NCI-H748 treated with DMSO at 0.1 percent for 48 hours (cell line): ENCODE results near the gene FNDC8.
"Not testable (repeated sequence)": the region's sequence is repeated elsewhere in the genome, so short reads cannot be mapped to it uniquely, and the experiment has no call there.

ENCODE experiments used
- DNase-seq: peaks from one replicate; lab custom pipeline; 2025; lab: John Stamatoyannopoulos, UW

FNDC8 gene

GRCh38 chr17:35121315-35121714 is at the start of gene FNDC8:
Gene FNDC8, plus strand, starts transcription at chr17:35121615. Its CDS starts 79 bp downstream, at chr17:35121694.
- no peak for DNase-seq

DNA sequence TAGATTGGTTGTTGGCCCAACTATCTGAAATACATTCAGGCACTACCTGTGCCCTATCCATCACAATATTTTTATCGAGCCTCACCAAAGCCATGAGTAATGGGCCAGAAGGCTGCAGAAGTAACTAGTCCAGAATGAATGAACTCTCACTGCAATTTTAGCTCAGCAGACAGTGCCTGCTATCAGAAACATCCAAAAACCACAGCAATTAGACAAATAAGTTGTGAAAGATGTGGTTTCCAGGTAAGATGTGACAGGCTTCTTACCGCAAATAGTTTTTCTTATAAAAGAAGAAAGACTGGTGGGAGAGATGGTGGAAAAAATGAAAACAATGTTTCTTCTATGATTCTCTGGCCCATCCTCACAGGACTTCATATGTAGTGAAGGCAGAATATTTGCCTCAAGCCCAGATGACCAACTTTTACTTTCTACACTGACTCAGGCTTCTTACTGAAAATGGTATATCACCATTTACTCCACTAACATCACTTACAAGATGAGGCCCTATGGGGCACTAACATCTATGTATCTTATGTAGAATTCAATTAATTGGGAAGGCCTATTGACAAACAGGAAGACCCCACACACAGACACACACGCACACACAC is 48.1 kb upstream of the FNDC8 start:
- no peak for DNase-seq

DNA sequence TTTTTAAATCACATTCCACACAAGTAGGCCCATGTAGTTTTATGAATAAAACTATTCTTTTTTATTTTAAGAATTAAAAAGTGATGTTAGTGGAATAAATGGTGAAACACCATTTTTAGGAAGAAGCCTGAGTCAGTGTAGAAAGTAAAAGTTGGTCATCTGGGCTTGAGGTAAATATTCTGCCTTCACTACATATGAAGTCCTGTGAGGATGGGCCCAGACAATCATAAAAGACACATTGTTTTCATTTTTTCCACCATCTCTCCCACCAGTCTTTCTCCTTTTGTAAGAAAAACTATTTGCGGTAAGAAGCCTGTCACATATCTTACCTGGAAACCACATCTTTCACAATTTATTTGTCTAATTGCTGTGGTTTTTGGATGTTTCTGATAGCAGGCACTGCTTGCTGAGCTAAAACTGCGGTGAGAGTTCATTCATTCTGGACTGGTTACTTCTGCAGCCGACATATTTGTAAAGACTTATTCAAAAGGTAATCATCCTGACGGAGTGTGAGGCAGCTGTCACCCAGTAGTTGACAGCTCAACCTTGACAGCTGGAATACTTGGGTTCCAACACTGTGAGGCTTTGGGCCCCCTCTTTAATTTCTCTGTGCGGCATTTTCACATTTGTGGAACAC is 47.3 kb upstream of the FNDC8 start:
- no peak for DNase-seq

- no peak for DNase-seq
Measured at GRCh38 chr17:35074711-35075707, 46.4 kb upstream of the FNDC8 start.

DNA sequence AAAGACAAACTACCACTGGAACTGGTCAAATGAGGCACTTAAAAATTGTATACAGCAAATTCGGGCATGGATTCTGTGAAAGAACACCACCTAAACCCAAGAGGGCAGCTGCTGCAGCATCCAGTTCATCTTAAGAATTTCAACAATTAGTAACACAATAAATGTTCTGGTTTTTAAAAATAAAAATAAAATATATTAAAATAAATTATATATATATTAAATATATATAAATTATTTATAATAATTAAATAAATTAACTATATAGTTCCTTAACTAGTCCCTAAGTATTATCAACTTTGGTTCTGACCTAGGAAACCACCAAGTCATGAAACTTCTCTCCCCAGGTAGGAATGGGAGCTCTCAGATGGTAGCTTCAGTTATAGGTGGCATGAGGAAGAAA is 44.5 kb upstream of the FNDC8 start:
- no peak for DNase-seq

GRCh38 chr17:35079547-35080423 is 41.6 kb upstream of the FNDC8 start:
- no peak for DNase-seq

DNA sequence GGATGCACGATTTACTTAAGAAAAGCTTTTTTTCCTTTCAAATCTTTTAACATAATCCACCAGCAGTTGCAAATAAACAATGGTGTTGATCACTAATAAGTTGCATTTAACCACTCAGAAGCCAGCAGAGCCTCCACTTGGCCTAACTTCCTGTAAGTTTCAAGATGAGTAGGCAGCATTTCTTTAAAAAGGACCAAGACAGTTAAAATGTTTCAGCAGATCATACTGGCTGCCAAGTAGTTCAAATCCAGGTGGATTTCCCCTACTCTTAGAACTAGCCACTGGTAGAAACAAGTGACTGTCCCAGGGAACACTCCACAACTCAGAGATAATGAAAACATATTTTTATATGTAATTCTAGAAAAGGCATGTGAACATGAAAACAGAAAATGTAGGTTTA is 40.9 kb upstream of the FNDC8 start:
- DNase-seq, result no peak

GRCh38 chr17:35081638-35082037 is 39.8 kb upstream of the FNDC8 start:
- DNase-seq, result no peak

DNA sequence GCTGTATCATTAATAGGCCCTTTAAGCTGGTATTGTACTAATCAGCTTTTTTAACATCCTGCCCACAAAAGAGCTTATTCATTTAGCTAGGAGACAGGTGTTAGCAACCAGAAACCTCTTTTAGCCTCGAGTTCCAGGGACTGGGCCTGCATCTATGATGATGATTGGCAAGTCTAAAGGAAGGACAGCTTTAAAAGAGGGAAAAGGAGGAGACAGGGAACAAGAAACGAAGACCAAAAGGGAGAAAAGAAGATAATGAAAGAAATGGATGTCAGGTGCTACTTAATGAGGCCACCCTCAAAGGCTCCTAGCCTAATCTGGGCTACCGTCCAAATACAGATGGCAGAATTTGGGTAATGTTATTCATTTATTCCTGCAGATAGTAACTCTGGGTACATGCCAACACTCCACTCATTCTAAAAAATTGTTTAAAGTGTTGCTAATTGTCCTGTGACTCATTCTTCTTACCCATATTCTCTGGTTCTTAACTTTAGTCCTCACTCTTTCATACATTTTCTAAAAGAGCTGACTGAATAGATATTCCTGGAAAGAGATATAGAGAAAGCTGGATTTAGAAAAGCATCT is 39.2 kb upstream of the FNDC8 start:
- no peak for DNase-seq

DNA sequence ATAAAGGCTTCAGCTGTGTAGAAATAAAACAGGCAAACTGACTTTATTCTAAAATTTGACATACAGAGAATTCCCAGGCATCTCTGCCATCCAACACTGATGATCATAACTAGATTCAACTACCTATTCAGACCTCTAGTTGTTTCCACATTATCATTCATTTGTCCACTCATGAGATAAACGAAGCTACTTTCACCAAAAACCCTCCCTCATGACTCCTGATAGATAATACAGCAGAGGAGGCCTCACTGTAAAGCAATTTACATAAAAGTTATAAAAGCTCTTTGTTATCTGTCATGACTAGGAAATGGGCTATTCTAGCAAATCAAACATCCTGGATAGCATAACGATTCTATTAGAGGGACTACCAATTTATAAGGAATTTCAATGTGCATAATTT is 38.3 kb upstream of the FNDC8 start:
- DNase-seq, result no peak

- DNase-seq, result no peak
Measured at GRCh38 chr17:35084987-35085386, 36.4 kb upstream of the FNDC8 start.

DNA sequence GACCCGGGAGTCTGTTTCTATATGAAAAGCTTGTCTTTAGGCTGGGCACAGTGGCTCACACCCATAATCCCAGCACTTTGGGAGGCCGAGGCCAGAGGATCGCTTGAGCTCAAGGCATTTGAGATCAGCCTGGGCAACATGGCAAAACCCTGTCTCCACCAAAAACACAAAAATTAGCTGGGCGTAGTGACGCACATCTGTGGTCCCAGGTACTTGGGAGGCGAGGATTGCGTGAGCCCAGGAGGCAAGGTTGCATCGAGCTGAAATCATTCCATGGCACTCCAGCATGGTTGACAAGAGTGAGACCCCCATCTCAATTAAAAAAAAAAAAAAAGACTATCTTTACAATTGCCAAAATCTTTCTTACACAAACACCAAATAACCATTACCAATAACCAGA is 35.3 kb upstream of the FNDC8 start:
- DNase-seq, result no peak

GRCh38 chr17:35086931-35087573 is 34.4 kb upstream of the FNDC8 start:
- no peak for DNase-seq

- no peak for DNase-seq
Measured at GRCh38 chr17:35087731-35088355, 33.6 kb upstream of the FNDC8 start.

GRCh38 chr17:35088356-35088880 is 33.0 kb upstream of the FNDC8 start:
- peak; percentile 63 for DNase-seq

- DNase-seq, result peak; percentile 66
Measured at GRCh38 chr17:35088881-35089585, 32.4 kb upstream of the FNDC8 start.

GRCh38 chr17:35089586-35090296 is 31.7 kb upstream of the FNDC8 start:
- no peak for DNase-seq

DNA sequence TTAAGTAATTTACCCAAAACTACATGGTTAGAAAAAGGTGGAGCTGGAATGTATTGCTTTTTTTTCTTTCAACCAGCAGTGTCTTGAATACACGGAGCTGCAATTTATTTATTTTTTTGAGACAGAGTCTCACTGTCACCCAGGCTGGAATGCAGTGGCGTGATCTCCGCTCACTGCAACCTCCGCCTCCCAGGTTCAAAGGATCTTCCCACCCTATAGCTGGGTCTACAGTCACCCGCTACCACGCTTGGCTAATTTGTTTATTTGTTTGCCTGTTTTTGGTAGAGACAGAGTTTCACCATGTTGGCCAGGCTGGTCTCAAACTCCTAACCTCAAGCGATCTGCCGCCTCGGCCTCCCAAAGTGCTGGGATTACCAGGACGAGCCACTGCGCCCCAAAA is 30.7 kb upstream of the FNDC8 start:
- not testable (repeated sequence) for DNase-seq

GRCh38 chr17:35094902-35095301 is 26.5 kb upstream of the FNDC8 start:
- DNase-seq, result no peak
